CD14-positive monocyte (primary cell): Measurements from ENCODE around the gene RALGAPB. TPM values are rescaled to one million over a fixed set of nuclear protein-coding genes. Genes with fewer than 3 reads are reported as not detected.

Source experiments
- DNase-seq, 3 donors: peaks; one replicate each; pipeline ENCODE4 v3.0.0-alpha.2; 2011 to 2022
- H2AFZ ChIP-seq: 2 replicates; pipeline ENCODE4 v1.6.0; 2012; ENCODE audit warnings: mild to moderate bottlenecking, low read depth, low read length, inconsistent platforms; ENCODE audit not compliant: insufficient read depth, poor library complexity, severe bottlenecking
- H3K27ac ChIP-seq, 2 donors: 1 replicate in 1 of 2; 2 replicates in 1 of 2; pipeline ENCODE4 v1.5.1; 2012 to 2013; ENCODE audit warnings: low read length in 2 of 2, control low read depth in 1 of 2, inconsistent platforms in 1 of 2, low read depth in 1 of 2, mild to moderate bottlenecking in 1 of 2
- H3K27me3 ChIP-seq, 2 donors: one replicate each; pipeline versions ENCODE4 v1.6.0 to v1.6.1; 2011 to 2013; ENCODE audit warnings: low read length in 2 of 2; ENCODE audit not compliant: control insufficient read depth in 2 of 2, insufficient read depth in 2 of 2
- H3K36me3 ChIP-seq, 2 donors: replicated peaks in 1 of 2; 1 replicate in 1 of 2; 2 replicates in 1 of 2; pipeline versions ENCODE4 v1.5.1 to v1.6.1; 2012 to 2013; ENCODE audit warnings: low read length in 2 of 2, control low read depth in 1 of 2, inconsistent platforms in 1 of 2, mild to moderate bottlenecking in 1 of 2; ENCODE audit not compliant: insufficient read depth in 2 of 2, control insufficient read depth in 1 of 2
- H3K4me1 ChIP-seq, 2 donors: 1 replicate in 1 of 2; 2 replicates in 1 of 2; pipeline versions ENCODE4 v1.5.1 to v1.6.1; 2012 to 2013; ENCODE audit warnings: low read length in 2 of 2, control low read depth in 1 of 2, inconsistent platforms in 1 of 2, mild to moderate bottlenecking in 1 of 2, moderate library complexity in 1 of 2; ENCODE audit not compliant: insufficient read depth in 2 of 2, control insufficient read depth in 1 of 2
- H3K4me2 ChIP-seq: replicated peaks from 2 replicates; pipeline ENCODE3; 2012; ENCODE audit warnings: low read length, moderate library complexity, mild to moderate bottlenecking; ENCODE audit not compliant: poor library complexity, severe bottlenecking; ENCODE audit errors: extremely low read depth
- H3K4me3 ChIP-seq, 3 experiments: fragments of 200-600 bp in 1 of 3; sonication (generic) in 1 of 3; replicated peaks in 1 of 3; 1 replicate in 2 of 3; 2 replicates in 1 of 3; pipeline ENCODE4 v1.5.1; 2011 to 2013; ENCODE audit warnings: low read length in 3 of 3, mild to moderate bottlenecking in 3 of 3, control low read depth in 2 of 3, low read depth in 2 of 3, inconsistent platforms in 1 of 3, moderate library complexity in 1 of 3
- H3K79me2 ChIP-seq: 2 replicates; pipeline ENCODE4 v1.6.0; 2012; ENCODE audit warnings: mild to moderate bottlenecking, control low read depth, inconsistent platforms, low read length, moderate library complexity; ENCODE audit not compliant: insufficient read depth
- H3K9ac ChIP-seq: 2 replicates; pipeline ENCODE4 v1.6.0; 2017; ENCODE audit warnings: low read length, mild to moderate bottlenecking; ENCODE audit not compliant: insufficient read depth, poor library complexity, severe bottlenecking
- H3K9me3 ChIP-seq, 2 donors: replicated peaks in 1 of 2; 1 replicate in 1 of 2; 2 replicates in 1 of 2; pipeline versions ENCODE4 v1.5.1 to v1.6.1; 2012 to 2013; ENCODE audit warnings: low read length in 2 of 2, control low read depth in 1 of 2; ENCODE audit not compliant: control insufficient read depth in 1 of 2, insufficient read depth in 1 of 2
- H4K20me1 ChIP-seq: 2 replicates; pipeline ENCODE4 v1.6.0; 2012; ENCODE audit warnings: mild to moderate bottlenecking, low read length, control low read depth, moderate library complexity; ENCODE audit not compliant: insufficient read depth
- H3K27ac Mint-ChIP-seq, 7 donors: one replicate each; pipeline ENCODE4 v1.8.0; 2020; ENCODE audit warnings: mild to moderate bottlenecking in 7 of 7, mixed read lengths in 7 of 7, moderate library complexity in 6 of 7, inconsistent platforms in 2 of 7
- H3K27me3 Mint-ChIP-seq, 3 donors: one replicate each; pipeline ENCODE4 v1.8.0; 2021 to 2022; ENCODE audit warnings: low read depth in 3 of 3, mild to moderate bottlenecking in 3 of 3, mixed read lengths in 3 of 3, moderate library complexity in 3 of 3, inconsistent platforms in 1 of 3
- H3K36me3 Mint-ChIP-seq, 2 donors: one replicate each; pipeline ENCODE4 v1.8.0; 2020; ENCODE audit warnings: mixed read lengths in 2 of 2, inconsistent platforms in 1 of 2, mild to moderate bottlenecking in 1 of 2
- H3K4me1 Mint-ChIP-seq: one replicate; pipeline ENCODE4 v1.8.0; 2020; ENCODE audit warnings: mild to moderate bottlenecking, mixed read lengths
- H3K4me3 Mint-ChIP-seq, 2 donors: one replicate each; pipeline ENCODE4 v1.8.0; 2020; ENCODE audit warnings: mild to moderate bottlenecking in 2 of 2, mixed read lengths in 2 of 2, moderate library complexity in 1 of 2
- H3K9me3 Mint-ChIP-seq, 7 donors: one replicate each; pipeline ENCODE4 v1.8.0; 2020 to 2022; ENCODE audit warnings: mixed read lengths in 7 of 7, mild to moderate bottlenecking in 6 of 7, moderate library complexity in 6 of 7, inconsistent platforms in 2 of 7
- CTCF ChIP-seq: fragments of 200-600 bp; IDR thresholded peaks from one replicate; pipeline ENCODE4 v1.8.0; 2022; ENCODE audit warnings: antibody characterized with exemption, mild to moderate bottlenecking
- WGBS: methylation state at CpG from one replicate; pipeline ENCODE4 v1.1.5; 2013; ENCODE audit warnings: missing lambda C conversion rate; ENCODE audit not compliant: insufficient coverage; 5-methylcytosine and 5-hydroxymethylcytosine counted together
- intact Hi-C, 2 donors: fragments of 100-400 bp; cut with micrococcal nuclease; formaldehyde crosslinking; loops; one replicate each; pipeline versions ENCODE4 v1.15.0 to v1.15.1; 2023
- polyA plus RNA-seq, 3 donors: library from polyadenylated mRNA; depleted of rRNA in 1 of 3; unstranded in 2 of 3; stranded (reverse) in 1 of 3; fragments of 300-500 nt in 2 of 3; fragments of >200 nt in 1 of 3; fragmentation: Illumina TruSeq in 2 of 3; gene quantifications; 1 replicate in 2 of 3; 2 replicates in 1 of 3; pipeline ENCODE4 v1.2.3, GENCODE V29; 2012 to 2021

Gene RALGAPB
- polyA plus RNA-seq, 3 donors, result 4.7 to 15.5 (median 6.1) TPM

GRCh38 chr20:38616457-38616856, 143.8 kb downstream of the RALGAPB start:
- H3K4me1 Mint-ChIP-seq, result no peaks in the 10 kb centered on the region
- Histone ChIP-seq H4K20me1 (no peaks in the 10 kb centered on the region), H3K9ac (no peak overlapping the region), H3K4me3 (no peak overlapping the region), H2AFZ (no peak overlapping the region), H3K79me2 (no peaks in the 10 kb centered on the region), H3K27me3 (peaks cover 2 to 13% of the 10 kb centered on the region in 2 donors), H3K4me2 (no peak overlapping the region), H3K27ac (no peak overlapping the region), H3K4me1 (no peaks in the 10 kb centered on the region), H3K36me3 (no peaks in the 10 kb centered on the region), H3K9me3 (no peaks in the 10 kb centered on the region)
- no peak overlapping the region for H3K4me3 Mint-ChIP-seq
- H3K27me3 Mint-ChIP-seq, result peaks cover 5 to 19% (median 15%) of the 10 kb centered on the region in 3 donors
- H3K36me3 Mint-ChIP-seq, result no peaks in the 10 kb centered on the region
- DNase-seq, result no peak
- peaks cover 0 to 3% (median 0%) of the 10 kb centered on the region in 7 donors for H3K9me3 Mint-ChIP-seq
- intact Hi-C loops, result no loop called here
- no peak for TF ChIP-seq CTCF
- WGBS, result 92% methylated on average over 3 of the region's 4 CpGs
- H3K27ac Mint-ChIP-seq, result no peak overlapping the region

GRCh38 chr20:38617011-38617829, 144.6 kb downstream of the RALGAPB start:
- no peaks in the 10 kb centered on the region for H3K4me1 ChIP-seq
- no peak overlapping the region for H3K4me2 ChIP-seq
- no peaks in the 10 kb centered on the region for H4K20me1 ChIP-seq
- H3K4me3 ChIP-seq, result no peak overlapping the region
- Mint-ChIP-seq H3K4me1 (no peaks in the 10 kb centered on the region), H3K27ac (no peak overlapping the region), H3K27me3 (peaks cover 9 to 22% (median 19%) of the 10 kb centered on the region in 3 donors), H3K4me3 (no peak overlapping the region), H3K36me3 (no peaks in the 10 kb centered on the region), H3K9me3 (peaks cover 0 to 3% (median 0%) of the 10 kb centered on the region in 7 donors)
- no peaks in the 10 kb centered on the region for H3K36me3 ChIP-seq
- no peaks in the 10 kb centered on the region for H3K9me3 ChIP-seq
- DNase-seq, result no peak
- WGBS, result 83% methylated on average over 14 of the region's 16 CpGs
- H3K27me3 ChIP-seq, result peaks cover 3 to 13% of the 10 kb centered on the region in 2 donors
- H3K9ac ChIP-seq, result no peak overlapping the region
- no peak overlapping the region for H3K27ac ChIP-seq
- H2AFZ ChIP-seq, result no peak overlapping the region
- no peak for TF ChIP-seq CTCF
- intact Hi-C loops, result no loop called here
- no peaks in the 10 kb centered on the region for H3K79me2 ChIP-seq
